Fibroblast of skin of scalp (primary cell): ENCODE data around the gene OR51M1.

Source experiments
- DNase-seq: peaks from one replicate; pipeline ENCODE4 v3.0.0-alpha.2; 2013

OR51M1 gene

DNA sequence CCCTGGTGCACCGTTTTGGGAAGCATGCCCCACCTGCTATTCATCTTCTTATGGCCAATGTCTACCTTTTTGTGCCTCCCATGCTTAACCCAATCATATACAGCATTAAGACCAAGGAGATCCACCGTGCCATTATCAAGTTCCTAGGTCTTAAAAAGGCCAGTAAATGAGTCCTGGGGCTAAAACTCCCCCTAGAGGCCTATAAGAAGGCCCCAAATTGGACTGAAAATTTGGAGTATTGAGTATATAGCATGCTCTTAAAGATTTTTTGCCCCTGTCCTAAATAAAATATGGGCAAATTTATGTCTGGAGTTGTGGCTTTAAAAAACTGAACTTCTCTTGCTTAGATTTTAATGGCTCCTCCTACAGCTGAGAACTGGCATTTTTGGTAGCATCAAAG lies 6.6 kb downstream of the OR51M1 start:
- no peak for DNase-seq

DNA sequence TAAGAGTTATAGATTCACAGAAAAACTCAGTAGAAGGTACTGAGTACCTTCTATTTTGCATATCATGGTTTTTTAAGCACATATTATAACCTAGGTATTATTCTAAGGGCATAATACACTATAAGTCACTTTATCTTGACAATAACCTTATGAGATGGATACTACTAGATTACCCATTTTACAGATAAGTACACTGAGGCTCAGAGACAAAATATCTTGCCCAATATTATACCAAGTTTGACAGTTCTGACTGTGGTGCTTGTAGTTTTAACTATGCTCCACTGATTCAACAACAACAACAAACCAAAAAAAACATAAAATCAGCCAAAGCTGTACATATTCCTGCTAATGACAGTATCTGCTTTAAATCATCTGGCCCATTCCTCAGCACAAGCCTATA lies 10.5 kb downstream of the OR51M1 start:
- no peak for DNase-seq

DNA sequence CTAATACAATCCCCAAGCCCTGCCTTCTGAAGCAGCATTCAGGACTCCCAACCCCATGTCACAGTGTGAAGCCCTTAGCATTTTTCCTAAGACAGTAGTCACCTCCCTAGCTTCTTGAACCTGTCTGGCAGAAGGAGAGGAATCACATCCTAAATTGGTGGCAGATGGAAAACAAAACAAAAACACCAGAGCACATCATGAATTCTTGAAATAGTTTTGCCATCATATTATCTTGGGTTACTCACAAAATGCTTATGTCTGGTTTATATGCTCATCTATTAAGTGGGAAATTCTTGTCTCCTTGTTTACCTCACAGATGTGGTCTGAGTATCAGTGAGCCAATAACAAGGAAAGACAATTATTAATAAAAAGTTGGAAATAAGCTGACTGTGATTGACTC lies 15.3 kb downstream of the OR51M1 start:
- no peak for DNase-seq

DNA sequence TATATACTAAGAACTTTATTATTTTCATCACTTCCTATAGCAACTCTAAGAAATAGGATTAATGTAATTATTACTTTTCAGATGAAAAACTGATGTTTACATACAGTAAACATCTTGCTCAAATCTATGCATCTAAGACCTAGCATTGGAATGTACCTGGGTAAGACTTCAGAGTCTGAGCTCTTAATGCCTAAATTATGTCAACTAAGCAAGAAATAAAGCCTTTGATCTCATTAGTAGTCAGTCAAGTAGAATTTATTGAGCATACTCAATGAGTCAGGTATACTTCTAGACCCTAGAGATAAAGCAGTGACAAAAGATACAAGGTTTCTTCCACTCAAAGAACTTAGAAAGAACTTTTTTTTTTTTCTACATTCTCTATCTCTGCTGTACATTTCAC lies 21.6 kb downstream of the OR51M1 start:
- DNase-seq = no peak

DNA sequence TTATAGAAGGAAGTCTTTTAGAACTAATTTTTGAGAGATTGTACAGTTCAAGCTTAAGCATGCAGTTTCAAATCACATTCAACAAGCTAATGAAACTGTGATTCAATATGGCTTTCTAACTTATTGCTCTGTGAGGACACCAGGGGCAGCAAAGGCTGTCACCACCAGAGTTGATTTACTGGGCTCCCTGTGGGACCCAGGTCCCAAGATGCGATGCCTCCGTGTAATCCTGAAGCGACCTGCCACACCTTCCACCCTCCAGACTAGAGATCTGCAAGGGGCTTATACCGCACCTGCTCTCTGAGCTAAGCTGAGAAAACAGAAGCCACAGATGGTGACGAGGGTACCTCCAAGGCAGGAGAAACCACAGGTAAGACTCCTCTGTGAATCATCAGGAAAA lies 37.4 kb downstream of the OR51M1 start:
- DNase-seq = no peak

DNA sequence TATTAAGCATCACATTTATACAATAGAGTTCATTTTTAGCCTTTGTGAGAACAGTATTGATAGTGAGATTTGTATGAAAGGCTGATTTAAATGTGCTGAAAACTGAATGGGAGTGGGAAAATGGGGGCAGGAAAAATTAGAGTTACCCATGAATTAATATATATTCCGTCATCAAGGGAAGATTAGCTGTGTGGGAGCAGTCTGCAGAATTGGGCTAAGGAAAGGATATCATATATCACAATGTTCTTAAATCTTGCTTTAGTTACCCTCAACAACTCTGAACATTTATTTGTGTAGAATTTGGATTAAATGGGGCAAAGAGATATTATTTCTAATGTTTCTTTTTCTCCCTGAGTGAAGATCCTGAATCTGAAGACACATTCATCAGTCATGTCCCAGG lies 38.2 kb downstream of the OR51M1 start, which contains the start of gene OR51Q1:
TSS of gene OR51Q1 (plus strand) at position 301 of the 400 bp plus-strand sequence. CDS start at position 391, 90 bp downstream.
- DNase-seq = no peak

DNA sequence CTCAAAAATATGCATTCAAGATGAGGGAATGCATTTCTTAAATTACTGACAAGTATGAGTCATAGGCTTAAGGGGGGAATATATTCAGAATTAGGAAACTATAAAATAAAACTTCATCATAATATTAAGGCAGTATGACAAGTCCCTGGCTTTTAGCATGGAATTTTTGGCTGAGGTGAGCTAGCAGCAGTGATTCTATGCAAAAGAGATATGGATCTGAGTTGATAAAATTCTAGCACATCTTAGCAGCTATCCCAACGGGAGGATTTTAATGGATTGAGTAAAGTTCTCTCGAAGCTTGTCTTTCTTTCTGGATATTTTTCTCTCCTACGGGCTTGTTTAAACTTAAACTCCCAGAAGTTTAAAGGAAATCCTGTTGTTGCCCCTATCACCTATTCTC lies 39.5 kb downstream of the OR51M1 start:
- no peak for DNase-seq

DNA sequence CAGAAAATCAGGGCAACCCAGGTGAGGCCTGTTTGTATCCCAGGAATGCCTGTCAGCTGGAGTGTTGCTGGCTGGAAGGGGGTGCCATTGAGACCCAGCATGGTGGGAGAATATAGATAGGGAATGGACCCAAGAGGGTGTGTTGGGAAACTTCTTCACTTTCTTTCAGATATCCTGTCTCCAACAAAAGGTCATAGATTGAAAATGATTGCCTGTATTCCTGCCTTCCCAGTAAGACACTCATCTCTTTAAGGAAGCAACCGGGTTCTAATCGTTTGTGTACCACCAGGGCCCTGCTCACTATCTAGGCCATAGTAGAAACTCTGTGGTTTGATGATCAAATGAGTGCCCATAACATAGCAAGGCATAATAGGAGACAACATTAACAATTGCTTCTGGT lies 57.8 kb downstream of the OR51M1 start, which contains the start of gene OR51I1:
TSS of gene OR51I1 (minus strand) at position 101 of the 400 bp plus-strand sequence. CDS start at position 101, 0 bp downstream.
- DNase-seq = no peak
